DOHH2 (cell line): Measurements from ENCODE around the gene DCHS2.

Experiments used
- H3F3A ChIP-seq: fragments of 200-600 bp; sonication (generic), shearing (Covaris generic); 2 replicates; pipeline ENCODE4 v1.6.0; 2016; ENCODE audit warnings: antibody characterized with exemption, mild to moderate bottlenecking; ENCODE audit not compliant: control insufficient read depth, insufficient read depth
- H3K27ac ChIP-seq: fragments of 200-600 bp; sonication (generic); 2 replicates; pipeline ENCODE4 v1.5.1; 2014; ENCODE audit warnings: low read depth, mild to moderate bottlenecking, low read length, moderate library complexity
- H3K27me3 ChIP-seq: fragments of 200-600 bp; sonication (generic); 2 replicates; pipeline ENCODE4 v1.6.1; 2014; ENCODE audit warnings: mild to moderate bottlenecking, low read length, mixed read lengths; ENCODE audit not compliant: control insufficient read depth
- H3K36me3 ChIP-seq: fragments of 200-600 bp; sonication (generic); 2 replicates; pipeline ENCODE4 v1.6.1; 2014; ENCODE audit warnings: mild to moderate bottlenecking, low read length, moderate library complexity, mixed read lengths; ENCODE audit not compliant: control insufficient read depth
- H3K4me1 ChIP-seq: fragments of 200-600 bp; sonication (generic); 2 replicates; pipeline ENCODE4 v1.6.1; 2014; ENCODE audit warnings: mild to moderate bottlenecking, low read length, mixed read lengths; ENCODE audit not compliant: control insufficient read depth
- H3K4me2 ChIP-seq: fragments of 200-600 bp; sonication (generic); 2 replicates; pipeline ENCODE4 v1.6.0; 2014; ENCODE audit warnings: mild to moderate bottlenecking, low read length, moderate library complexity
- H3K4me3 ChIP-seq: fragments of 200-600 bp; sonication (generic); 2 replicates; pipeline ENCODE4 v1.5.1; 2014; ENCODE audit warnings: mild to moderate bottlenecking, low read length, mixed read lengths
- H3K79me2 ChIP-seq: fragments of 200-600 bp; sonication (generic); 2 replicates; pipeline ENCODE4 v1.6.1; 2014; ENCODE audit warnings: mild to moderate bottlenecking, low read length, mixed read lengths; ENCODE audit not compliant: control insufficient read depth
- H3K9me2 ChIP-seq: fragments of 200-600 bp; sonication (generic); replicated peaks from 2 replicates; pipeline ENCODE4 v1.6.1; 2014; ENCODE audit warnings: mild to moderate bottlenecking, low read length, mixed read lengths; ENCODE audit not compliant: control insufficient read depth
- H3K9me3 ChIP-seq: fragments of 200-600 bp; sonication (generic); 2 replicates; pipeline ENCODE4 v1.6.1; 2014; ENCODE audit warnings: antibody characterized with exemption, low read length, mixed read lengths; ENCODE audit not compliant: control insufficient read depth, insufficient read depth
- H4K20me1 ChIP-seq: fragments of 200-600 bp; sonication (generic); 2 replicates; pipeline ENCODE4 v1.6.0; 2014; ENCODE audit warnings: low read depth, mild to moderate bottlenecking, antibody characterized with exemption, low read length, moderate library complexity; ENCODE audit not compliant: control insufficient read depth, insufficient read depth
- CTCF ChIP-seq: fragments of 200-600 bp; sonication (generic); IDR thresholded peaks from one replicate; pipeline ENCODE4 v1.5.1; 2014; ENCODE audit warnings: antibody characterized with exemption, mild to moderate bottlenecking, low read depth, low read length; ENCODE audit not compliant: poor library complexity, severe bottlenecking
- EZH2phosphoT487 ChIP-seq: fragments of 200-600 bp; sonication (generic); IDR thresholded peaks from 2 replicates; pipeline ENCODE4 v1.6.1; 2017; ENCODE audit warnings: borderline replicate concordance, mild to moderate bottlenecking, antibody characterized with exemption, low read length, moderate library complexity, mixed read lengths

The DCHS2 gene

GRCh38 chr4:154471032-154471431, 20.6 kb downstream of the DCHS2 start:
- Histone ChIP-seq H3K4me2 (no peak overlapping the region), H3K9me2 (no peaks in the 10 kb centered on the region), H3K4me3 (no peak overlapping the region), H3K36me3 (no peaks in the 10 kb centered on the region), H3K27ac (no peak overlapping the region), H4K20me1 (no peaks in the 10 kb centered on the region), H3K4me1 (no peaks in the 10 kb centered on the region), H3K9me3 (no peaks in the 10 kb centered on the region), H3F3A (no peaks in the 10 kb centered on the region), H3K27me3 (peaks cover 4% of the 10 kb centered on the region; the same call in 1 of the 2 replicates), H3K79me2 (no peaks in the 10 kb centered on the region)
- no peak for TF ChIP-seq EZH2phosphoT487
- TF ChIP-seq CTCF = no peak

GRCh38 chr4:154467886-154468285, 23.7 kb downstream of the DCHS2 start:
- H3K9me2 ChIP-seq = no peaks in the 10 kb centered on the region
- H3F3A ChIP-seq = no peaks in the 10 kb centered on the region
- no peaks in the 10 kb centered on the region for H3K79me2 ChIP-seq
- no peaks in the 10 kb centered on the region for H4K20me1 ChIP-seq
- H3K4me3 ChIP-seq = no peak overlapping the region
- no peak overlapping the region for H3K27ac ChIP-seq
- H3K4me1 ChIP-seq = no peaks in the 10 kb centered on the region
- no peak overlapping the region for H3K4me2 ChIP-seq
- peaks cover 4% of the 10 kb centered on the region; the same call in 1 of the 2 replicates for H3K27me3 ChIP-seq
- no peaks in the 10 kb centered on the region for H3K36me3 ChIP-seq
- H3K9me3 ChIP-seq = no peaks in the 10 kb centered on the region
- TF ChIP-seq EZH2phosphoT487 (no peak), CTCF (no peak)

GRCh38 chr4:154466336-154466735, 25.3 kb downstream of the DCHS2 start:
- TF ChIP-seq EZH2phosphoT487 = no peak
- no peak for TF ChIP-seq CTCF
- Histone ChIP-seq H3K4me3 (no peak overlapping the region), H3K27ac (no peak overlapping the region), H3K9me2 (no peaks in the 10 kb centered on the region), H3K9me3 (no peaks in the 10 kb centered on the region), H3F3A (no peaks in the 10 kb centered on the region), H3K4me1 (no peaks in the 10 kb centered on the region), H3K36me3 (no peaks in the 10 kb centered on the region), H4K20me1 (no peaks in the 10 kb centered on the region), H3K4me2 (no peak overlapping the region), H3K79me2 (no peaks in the 10 kb centered on the region), H3K27me3 (peaks cover 4% of the 10 kb centered on the region; the same call in 1 of the 2 replicates)
